ENCODE results near the gene CNTN1. TPM values are rescaled to one million over a fixed set of nuclear protein-coding genes. Genes with fewer than 3 reads are reported as not detected.

CNTN1 gene
- total RNA-seq, 6 donors from 2014 or later: 1.0 to 9.8 (median 5.6) TPM

DNA sequence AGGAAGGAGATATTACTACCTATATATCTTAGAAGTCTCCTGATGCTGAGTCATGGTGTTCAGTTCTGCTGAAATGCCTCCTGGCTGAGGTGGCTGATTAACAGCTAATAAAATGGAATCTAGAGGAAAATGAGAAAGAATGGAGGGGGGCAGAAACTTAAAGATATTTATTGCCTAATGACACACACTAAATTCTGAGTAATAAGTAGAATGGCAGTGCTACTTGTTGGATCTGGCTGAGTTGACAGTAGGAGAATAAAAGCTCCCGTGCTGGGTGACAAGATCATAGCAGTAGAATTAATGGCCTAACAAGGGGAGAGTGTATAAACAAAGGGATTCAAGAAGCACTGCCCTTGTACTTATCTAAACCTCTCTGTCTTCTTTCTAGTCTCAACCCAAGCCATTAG is 137.5 kb downstream of the CNTN1 start:
- H3K4me1 ChIP-seq: no peaks in the 10 kb centered on the region
- TF ChIP-seq POLR2AphosphoS5 (IDR thresholded peaks at IDR 0.05): no peak
- TF ChIP-seq EP300 (IDR thresholded peaks at IDR 0.05): no peak
- no peak for TF ChIP-seq POLR2A (IDR thresholded peaks at IDR 0.05)
- TF ChIP-seq, protein P1, sequence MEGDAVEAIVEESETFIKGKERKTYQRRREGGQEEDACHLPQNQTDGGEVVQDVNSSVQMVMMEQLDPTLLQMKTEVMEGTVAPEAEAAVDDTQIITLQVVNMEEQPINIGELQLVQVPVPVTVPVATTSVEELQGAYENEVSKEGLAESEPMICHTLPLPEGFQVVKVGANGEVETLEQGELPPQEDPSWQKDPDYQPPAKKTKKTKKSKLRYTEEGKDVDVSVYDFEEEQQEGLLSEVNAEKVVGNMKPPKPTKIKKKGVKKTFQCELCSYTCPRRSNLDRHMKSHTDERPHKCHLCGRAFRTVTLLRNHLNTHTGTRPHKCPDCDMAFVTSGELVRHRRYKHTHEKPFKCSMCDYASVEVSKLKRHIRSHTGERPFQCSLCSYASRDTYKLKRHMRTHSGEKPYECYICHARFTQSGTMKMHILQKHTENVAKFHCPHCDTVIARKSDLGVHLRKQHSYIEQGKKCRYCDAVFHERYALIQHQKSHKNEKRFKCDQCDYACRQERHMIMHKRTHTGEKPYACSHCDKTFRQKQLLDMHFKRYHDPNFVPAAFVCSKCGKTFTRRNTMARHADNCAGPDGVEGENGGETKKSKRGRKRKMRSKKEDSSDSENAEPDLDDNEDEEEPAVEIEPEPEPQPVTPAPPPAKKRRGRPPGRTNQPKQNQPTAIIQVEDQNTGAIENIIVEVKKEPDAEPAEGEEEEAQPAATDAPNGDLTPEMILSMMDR (IDR thresholded peaks at IDR 0.05): no peak
- no peaks in the 10 kb centered on the region for H3K9me3 ChIP-seq
- no peak overlapping the region for H3K4me3 ChIP-seq
- WGBS, 2 donors: 33 to 38% methylated on average over 1 of the region's 1 CpG
- no peak overlapping the region for H3K27ac ChIP-seq
- DNase-seq: no peak
- no peaks in the 10 kb centered on the region for H3K36me3 ChIP-seq
- ATAC-seq (ENCODE audit: low FRiP score in 2 of 2): no peak
- no peaks in the 10 kb centered on the region for H3K27me3 ChIP-seq

DNA sequence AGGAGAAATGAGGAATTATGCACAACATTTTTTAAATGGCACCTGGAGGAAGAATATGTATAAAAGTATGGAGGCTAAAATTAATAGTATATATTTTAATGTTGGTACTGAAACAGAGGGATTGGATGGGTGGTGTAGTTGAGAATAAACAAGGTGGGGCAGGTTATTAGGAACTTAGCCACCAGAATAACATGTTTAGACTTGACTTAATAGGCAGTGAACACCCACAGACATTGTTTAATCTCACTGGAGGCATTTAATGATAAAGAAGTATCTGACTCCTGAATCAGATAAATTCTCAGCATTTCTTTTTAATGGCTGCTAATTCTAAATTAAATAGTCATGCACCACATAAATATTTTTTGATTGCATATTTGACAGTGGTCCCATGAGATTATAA is 139.7 kb downstream of the CNTN1 start:
- TF ChIP-seq POLR2A (IDR thresholded peaks at IDR 0.05) (no peak), POLR2AphosphoS5 (IDR thresholded peaks at IDR 0.05) (no peak), EP300 (IDR thresholded peaks at IDR 0.05) (no peak)
- TF ChIP-seq, protein P1 (IDR thresholded peaks at IDR 0.05): no peak
- ATAC-seq (ENCODE audit: low FRiP score in 2 of 2) (no peak), DNase-seq (no peak)

DNA sequence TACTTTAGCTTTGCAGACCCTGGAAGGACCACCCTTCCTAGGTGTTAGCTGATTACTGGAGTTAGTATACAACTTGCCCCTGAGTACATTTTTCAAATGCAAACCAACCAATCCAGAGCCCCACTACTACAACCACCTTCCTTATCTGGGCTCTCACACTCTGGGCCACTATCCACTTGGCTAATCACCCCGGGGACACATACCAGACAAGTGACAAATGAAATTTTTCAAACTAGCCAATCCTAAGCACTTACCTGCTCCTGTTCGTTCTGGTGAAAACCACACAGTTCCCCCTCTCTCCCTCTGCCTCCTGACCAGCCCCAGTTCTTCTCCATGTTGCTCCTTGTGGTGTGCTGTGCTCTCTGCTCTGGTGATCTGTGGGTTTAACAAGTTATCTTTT is 140.4 kb downstream of the CNTN1 start:
- DNase-seq (no peak), ATAC-seq (ENCODE audit: low FRiP score in 2 of 2) (no peak)
- no peaks in the 10 kb centered on the region for H3K27me3 ChIP-seq
- H3K4me1 ChIP-seq: no peaks in the 10 kb centered on the region
- H3K36me3 ChIP-seq: no peaks in the 10 kb centered on the region
- TF ChIP-seq EP300 (IDR thresholded peaks at IDR 0.05) (no peak), POLR2A (IDR thresholded peaks at IDR 0.05) (no peak), POLR2AphosphoS5 (IDR thresholded peaks at IDR 0.05) (no peak)
- TF ChIP-seq, protein P1 (IDR thresholded peaks at IDR 0.05): no peak
- H3K4me3 ChIP-seq: no peak overlapping the region
- no peaks in the 10 kb centered on the region for H3K9me3 ChIP-seq
- WGBS, 2 donors: 49 to 62% methylated on average over 2 of the region's 2 CpGs
- no peak overlapping the region for H3K27ac ChIP-seq

More for the DNA sequence above, 139.7 kb downstream of the CNTN1 start:
- Histone ChIP-seq H3K27ac (no peak overlapping the region), H3K4me3 (no peak overlapping the region), H3K9me3 (no peaks in the 10 kb centered on the region), H3K4me1 (no peaks in the 10 kb centered on the region), H3K27me3 (no peaks in the 10 kb centered on the region), H3K36me3 (no peaks in the 10 kb centered on the region)

DNA sequence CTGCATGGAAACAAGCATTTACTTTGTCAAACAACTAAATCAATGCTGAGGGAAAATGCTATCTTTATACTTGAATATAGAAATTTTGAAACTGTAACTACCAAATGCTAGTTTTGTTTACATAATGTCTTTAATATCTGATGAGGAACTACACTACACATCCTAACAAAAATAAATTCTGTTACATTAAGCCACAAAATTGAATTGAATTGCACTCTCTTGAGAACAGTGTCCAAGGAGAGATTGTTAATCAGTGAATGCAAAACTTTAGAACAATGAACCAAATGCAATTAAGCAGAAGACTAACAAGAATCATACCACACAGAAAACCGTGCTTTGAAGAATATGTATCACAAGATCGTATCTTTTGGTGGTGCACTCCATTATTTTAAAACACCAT is 141.6 kb downstream of the CNTN1 start:
- no peak for ATAC-seq (ENCODE audit: low FRiP score in 2 of 2)
- H3K4me1 ChIP-seq: no peaks in the 10 kb centered on the region

DNA sequence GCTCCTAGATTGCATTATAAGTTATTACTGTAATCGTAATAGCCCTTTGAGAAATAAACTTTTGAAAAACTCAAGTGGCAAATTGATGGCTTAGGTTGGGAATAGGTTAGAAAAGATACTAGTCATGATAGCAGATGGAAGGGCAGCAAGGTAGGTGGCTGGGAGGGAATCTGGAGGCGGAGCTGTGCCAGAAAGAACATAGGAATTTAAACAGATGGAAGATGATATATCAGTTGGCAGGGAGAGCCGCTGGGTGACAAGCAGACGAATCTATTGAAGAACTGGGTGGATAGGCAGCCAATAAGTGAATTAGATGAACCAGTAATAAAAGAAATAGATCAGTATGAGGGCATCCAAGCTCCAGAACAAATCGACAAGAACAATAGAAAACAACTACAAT is 142.1 kb downstream of the CNTN1 start:
- no peaks in the 10 kb centered on the region for H3K4me1 ChIP-seq
- H3K27ac ChIP-seq: no peak overlapping the region
- H3K9me3 ChIP-seq: no peaks in the 10 kb centered on the region
- no peaks in the 10 kb centered on the region for H3K36me3 ChIP-seq
- WGBS, 2 donors: 82 to 84% methylated on average over 5 of the region's 5 CpGs
- DNase-seq: no peak
- ATAC-seq (ENCODE audit: low FRiP score in 2 of 2): no peak
- no peak overlapping the region for H3K4me3 ChIP-seq
- H3K27me3 ChIP-seq: no peaks in the 10 kb centered on the region
- TF ChIP-seq, protein P1 (IDR thresholded peaks at IDR 0.05): no peak
- TF ChIP-seq POLR2AphosphoS5 (IDR thresholded peaks at IDR 0.05) (no peak), POLR2A (IDR thresholded peaks at IDR 0.05) (no peak), EP300 (IDR thresholded peaks at IDR 0.05) (no peak)

More for the DNA sequence above, 141.6 kb downstream of the CNTN1 start:
- H3K4me3 ChIP-seq: no peak overlapping the region
- no peaks in the 10 kb centered on the region for H3K27me3 ChIP-seq
- no peaks in the 10 kb centered on the region for H3K9me3 ChIP-seq
- no peaks in the 10 kb centered on the region for H3K36me3 ChIP-seq
- TF ChIP-seq POLR2AphosphoS5 (IDR thresholded peaks at IDR 0.05) (no peak), EP300 (IDR thresholded peaks at IDR 0.05) (no peak), POLR2A (IDR thresholded peaks at IDR 0.05) (no peak)
- TF ChIP-seq, protein P1 (IDR thresholded peaks at IDR 0.05): no peak
- no peak for DNase-seq
- 87 to 94% methylated on average over 2 of the region's 2 CpGs for WGBS, 2 donors
- no peak overlapping the region for H3K27ac ChIP-seq
